ENCODE data around the gene SEMA3A. TPM values are rescaled to one million over a fixed set of nuclear protein-coding genes. Genes with fewer than 3 reads are reported as not detected.

The SEMA3A gene
- total and polyA plus RNA-seq, 2 of the 13 experiments (the other 11 are each of a cell fraction or from before 2014, with no cell fraction given) = 0.29 to 1.2 TPM

GRCh38 chr7:84091318-84091717, 103.3 kb downstream of the SEMA3A start:
- Histone ChIP-seq H3K27ac (ENCODE audit: extremely low read length, insufficient read depth, low read length) (no peak overlapping the region), H2AFZ (ENCODE audit: low read length) (no peak overlapping the region), H3K4me2 (ENCODE audit: low read depth, low read length) (no peak overlapping the region), H3K36me3 (replicated peaks in 1 of 2; ENCODE audit: control insufficient read depth in 1 of 2, insufficient read depth in 2 of 2, low read length in 2 of 2) (no peaks in the 10 kb centered on the region), H3K4me1 (ENCODE audit: insufficient read depth, low read length) (peaks cover 27% of the 10 kb centered on the region), H3K9ac (ENCODE audit: insufficient read depth, low read depth, low read length) (no peak overlapping the region), H3K27me3 (ENCODE audit: control insufficient read depth in 1 of 2, insufficient read depth in 2 of 2, low read length in 2 of 2) (no peaks in the 10 kb centered on the region), H3K79me2 (ENCODE audit: insufficient read depth, low read length) (no peaks in the 10 kb centered on the region), H3K9me3 (ENCODE audit: low read length) (no peaks in the 10 kb centered on the region), H3K4me3 (replicated peaks in 1 of 3; ENCODE audit: insufficient read depth in 1 of 3, low read depth in 2 of 3, low read length in 3 of 3) (no peak overlapping the region; a peak in 1 of 6 replicates), H4K20me1 (ENCODE audit: insufficient read depth, low read length) (no peaks in the 10 kb centered on the region)
- no peak for FAIRE-seq
- POLR2A ChIA-PET = no interaction called here
- no TSS peak for BruUV-seq (replicated peaks)
- CTCF ChIA-PET (ENCODE audit: low intra/inter-chr PET ratio, low total read pairs) = no interaction called here
- in situ Hi-C loops (cut with HindIII; ENCODE audit: extremely low pct_ligation_motif_present, low pct_unique_long_range_greater_than_20kb) = no loop called here
- intact Hi-C loops (cut with micrococcal nuclease; ENCODE audit: unreplicated experiment) = loop anchor here (5.0 kb wide), 1 partner anchor 79 kb away; no protein-coding TSS in a partner anchor
- DNase-seq (ENCODE audit: low spot score) = no peak
- ATAC-seq = peak; percentile 44; the same call in 2 of the 3 replicates
- WGBS (ENCODE audit: low lambda C conversion rate) = 0% methylated on average over 1 of the region's 1 CpG
- TF ChIP-seq ZNF607 (CRISPR knock-in tag; IDR thresholded peaks at IDR 0.05; ENCODE audit: borderline replicate concordance) = no peak
- no peak for TF ChIP-seq ZNF18 (CRISPR knock-in tag; IDR thresholded peaks at IDR 0.05; ENCODE audit: insufficient replicate concordance)
- no peak for TF ChIP-seq ZNF776 (CRISPR knock-in tag; IDR thresholded peaks at IDR 0.05)
- no peak for TF ChIP-seq FOXK2 (IDR thresholded peaks at IDR 0.05)
- peak; percentile 90 for TF ChIP-seq SP5 (CRISPR knock-in tag; IDR thresholded peaks at IDR 0.05; ENCODE audit: borderline replicate concordance, low read depth)
- no peak for TF ChIP-seq FOXP1 (IDR thresholded peaks at IDR 0.05)
- 0 out of 2 replicates have a peak, but pooled peaks have one; percentile 8 for TF ChIP-seq FOXP1 (CRISPR knock-in tag; IDR thresholded peaks at IDR 0.05)
- no peak for TF ChIP-seq TFDP1 (CRISPR knock-in tag; IDR thresholded peaks at IDR 0.05; ENCODE audit: borderline replicate concordance)
- peak; percentile 50; the same call in 1 of the 2 replicates for TF ChIP-seq ARID5B (CRISPR knock-in tag; IDR thresholded peaks at IDR 0.05)
- TF ChIP-seq NCOA2 (CRISPR knock-in tag; IDR thresholded peaks at IDR 0.05) = peak; percentile 43; the same call in 1 of the 2 replicates
- no peak for TF ChIP-seq ZNF317 (CRISPR knock-in tag; IDR thresholded peaks at IDR 0.05)
- no peak for TF ChIP-seq TAF1 (CRISPR knock-in tag; IDR thresholded peaks at IDR 0.05)
- TF ChIP-seq RARA (CRISPR knock-in tag; IDR thresholded peaks at IDR 0.05) = 0 out of 2 replicates have a peak, but pooled peaks have one; percentile 11
- TF ChIP-seq ZBTB43 (CRISPR knock-in tag; conservative IDR thresholded peaks at IDR 0.05) = no peak
- no peak for TF ChIP-seq CERS6 (CRISPR knock-in tag; IDR thresholded peaks at IDR 0.05)
- TF ChIP-seq BCL6 (CRISPR knock-in tag; IDR thresholded peaks at IDR 0.05) = 0 out of 2 replicates have a peak, but pooled peaks have one; percentile 7
- TF ChIP-seq SOX13 (IDR thresholded peaks at IDR 0.05) = no peak
- peak in 1 of 2 experiments; percentile 39; a peak in 1 of 4 replicates for TF ChIP-seq SOX13 (CRISPR knock-in tag; conservative IDR thresholded peaks at IDR 0.05 in 1 of 2, IDR thresholded peaks at IDR 0.05 in 1 of 2)
